Measurements from ENCODE around the gene CA10.

CA10 gene

GRCh38 chr17:52128721-52129120 is 29.8 kb downstream of the CA10 start:
- no peak overlapping the region for H3K4me3 ChIP-seq (ENCODE audit: low read length)
- DNase-seq (ENCODE audit: low read depth), result no peak
- no peak for TF ChIP-seq CTCF (conservative IDR thresholded peaks at IDR 0.05; ENCODE audit: low read depth, low read length)

- TF ChIP-seq CTCF (conservative IDR thresholded peaks at IDR 0.05; ENCODE audit: low read depth, low read length), result no peak
- no peak for DNase-seq (ENCODE audit: low read depth)
Measured at GRCh38 chr17:52124993-52125392, 33.5 kb downstream of the CA10 start.

GRCh38 chr17:52124561-52124960 is 34.0 kb downstream of the CA10 start:
- TF ChIP-seq CTCF (conservative IDR thresholded peaks at IDR 0.05; ENCODE audit: low read depth, low read length), result no peak
- no peak for DNase-seq (ENCODE audit: low read depth)
- H3K4me3 ChIP-seq (ENCODE audit: low read length), result no peak overlapping the region

More at GRCh38 chr17:52124993-52125392, 33.5 kb downstream of the CA10 start:
- no peak overlapping the region for H3K4me3 ChIP-seq (ENCODE audit: low read length)

- no peak for DNase-seq (ENCODE audit: low read depth)
- no peak overlapping the region for H3K4me3 ChIP-seq (ENCODE audit: low read length)
- no peak for TF ChIP-seq CTCF (conservative IDR thresholded peaks at IDR 0.05; ENCODE audit: low read depth, low read length)
Measured at GRCh38 chr17:52120465-52120864, 38.0 kb downstream of the CA10 start.

- TF ChIP-seq CTCF (conservative IDR thresholded peaks at IDR 0.05; ENCODE audit: low read depth, low read length), result no peak
- DNase-seq (ENCODE audit: low read depth), result no peak
- no peak overlapping the region for H3K4me3 ChIP-seq (ENCODE audit: low read length)
Measured at GRCh38 chr17:52110923-52111581, 47.5 kb downstream of the CA10 start.

- H3K4me3 ChIP-seq (ENCODE audit: low read length), result no peak overlapping the region
- peak; percentile 71 for TF ChIP-seq CTCF (conservative IDR thresholded peaks at IDR 0.05; ENCODE audit: low read depth, low read length)
- DNase-seq (ENCODE audit: low read depth), result no peak
Measured at GRCh38 chr17:52106638-52107261, 51.8 kb downstream of the CA10 start.

- no peak overlapping the region for H3K4me3 ChIP-seq (ENCODE audit: low read length)
- DNase-seq (ENCODE audit: low read depth), result no peak
- no peak for TF ChIP-seq CTCF (conservative IDR thresholded peaks at IDR 0.05; ENCODE audit: low read depth, low read length)
Measured at GRCh38 chr17:52106072-52106471, 52.4 kb downstream of the CA10 start.

Measured in retinal pigment epithelial cell (primary cell).